ACHN (cell line): Measurements from ENCODE around the gene DGKD.

Experiments used
- DNase-seq: peaks from one replicate; pipeline ENCODE4 v3.0.0-alpha.2; 2015
- in situ Hi-C: cut with HindIII; loops from 2 replicates; pipeline ENCODE4 v1.10.0; 2017; ENCODE audit warnings: low sequenced_read_pairs, low pct_ligation_motif_present, low pct_unique_long_range_greater_than_20kb

DGKD gene

GRCh38 chr2:233460726-233461441 is 106.6 kb downstream of the DGKD start:
- in situ Hi-C loops: no loop called here
- DNase-seq: no peak

- in situ Hi-C loops: no loop called here
- DNase-seq: no peak
These were observed 107.2 kb downstream of the DGKD start for GRCh38 chr2:233461481-233461891.

GRCh38 chr2:233462202-233462785 is 108.0 kb downstream of the DGKD start:
- in situ Hi-C loops: no loop called here
- DNase-seq: no peak

- in situ Hi-C loops: no loop called here
- DNase-seq: no peak
These were observed 108.7 kb downstream of the DGKD start for GRCh38 chr2:233462826-233463470.

- in situ Hi-C loops: no loop called here
- no peak for DNase-seq
These were observed 109.3 kb downstream of the DGKD start for GRCh38 chr2:233463586-233463985.

GRCh38 chr2:233464056-233464455 is 109.8 kb downstream of the DGKD start:
- in situ Hi-C loops: no loop called here
- DNase-seq: no peak

GRCh38 chr2:233464531-233465240 is 110.4 kb downstream of the DGKD start:
- no peak for DNase-seq
- in situ Hi-C loops: no loop called here

GRCh38 chr2:233466991-233467603 is 112.8 kb downstream of the DGKD start:
- in situ Hi-C loops: no loop called here
- no peak for DNase-seq

- no peak for DNase-seq
- in situ Hi-C loops: no loop called here
These were observed 113.9 kb downstream of the DGKD start for GRCh38 chr2:233468047-233468740.

GRCh38 chr2:233468741-233469110 is 114.4 kb downstream of the DGKD start:
- DNase-seq: no peak
- in situ Hi-C loops: no loop called here

- no peak for DNase-seq
- in situ Hi-C loops: no loop called here
These were observed 115.1 kb downstream of the DGKD start for GRCh38 chr2:233469261-233470010.

- DNase-seq: no peak
- in situ Hi-C loops: no loop called here
These were observed 115.9 kb downstream of the DGKD start for GRCh38 chr2:233470011-233470687.

- DNase-seq: no peak
- in situ Hi-C loops: no loop called here
These were observed 116.5 kb downstream of the DGKD start for GRCh38 chr2:233470839-233471238.

- no peak for DNase-seq
- in situ Hi-C loops: no loop called here
These were observed 117.2 kb downstream of the DGKD start for GRCh38 chr2:233471291-233472035.

GRCh38 chr2:233473386-233473791 is 119.1 kb downstream of the DGKD start:
- in situ Hi-C loops: no loop called here
- DNase-seq: no peak

GRCh38 chr2:233473878-233474277 is 119.6 kb downstream of the DGKD start:
- no peak for DNase-seq
- in situ Hi-C loops: no loop called here
